Measurements from ENCODE around the gene TAF5. TPM values are rescaled to one million over a fixed set of nuclear protein-coding genes. Genes with fewer than 3 reads are reported as not detected.

TAF5 gene
- 3.9 and 4.2 TPM in 2 replicates for total RNA-seq (2021)
- percentile 53 among the genes with signal in this experiment for Bru-seq, nascent RNA
- BruChase-seq, experiment 1, labeled RNA remaining after a 2-hour chase: percentile 49 among the genes with signal in this experiment
- percentile 60 among the genes with signal in this experiment for BruChase-seq, experiment 2, labeled RNA remaining after a 6-hour chase
- long read RNA-seq, transcript TAF5-201 (11 exons, 3,268 nt): major isoform, 16 of 17 reads
- long read RNA-seq, partial matches to known transcripts: 1 of 17 reads
- long read RNA-seq, other reads (novel, unspliced or antisense): 0 of 17 reads

GRCh38 chr10:103367782-103368518, at the start of gene TAF5:
Gene TAF5 (plus strand): TSS chr10:103367976. CDS start chr10:103367990, 14 bp downstream.
- Histone ChIP-seq H3K4me1 (replicated peaks; ENCODE audit: insufficient read depth) (0 out of 2 replicates have a peak, but pooled peaks cover 7% of the 10 kb centered on the region), H3K9me3 (ENCODE audit: insufficient read depth, low read depth) (no peaks in the 10 kb centered on the region), H3K9me2 (ENCODE audit: insufficient read depth) (no peaks in the 10 kb centered on the region), H3F3A (ENCODE audit: insufficient read depth, low read depth) (peaks cover 12% of the 10 kb centered on the region; the same call in 1 of the 2 replicates), H4K20me1 (ENCODE audit: insufficient read depth) (no peaks in the 10 kb centered on the region), H3K27me3 (ENCODE audit: insufficient read depth, low read depth) (no peaks in the 10 kb centered on the region), H3K4me2 (peak within 1 kb of the TSS; percentile 81), H3K79me2 (ENCODE audit: low read depth) (peaks cover 23% of the 10 kb centered on the region; the same call in 1 of the 2 replicates), H3K36me3 (ENCODE audit: low read depth) (no peaks in the 10 kb centered on the region), H3K27ac (peak within 1 kb of the TSS; percentile 78), H3K4me3 (peak within 1 kb of the TSS; percentile 75), H2AFZ (peak within 1 kb of the TSS; percentile 87)
- peak; percentile 82 to 83 for DNase-seq
- ChIA-PET CTCF (no interaction called here), POLR2A (ENCODE audit: unreplicated experiment) (no interaction called here)
- no TSS peak for BruUV-seq (replicated peaks)
- TF ChIP-seq EZH2 (IDR thresholded peaks at IDR 0.05; ENCODE audit: low read depth): no peak
- TF ChIP-seq CTCF (conservative IDR thresholded peaks at IDR 0.05): no peak
- intact Hi-C loops (cut with micrococcal nuclease; ENCODE audit: unreplicated experiment): no loop called here

GRCh38 chr10:103327906-103328305, 39.9 kb upstream of the TAF5 start:
- TF ChIP-seq CTCF (conservative IDR thresholded peaks at IDR 0.05): no peak
- TF ChIP-seq EZH2 (IDR thresholded peaks at IDR 0.05; ENCODE audit: low read depth): no peak
- H3K4me3 ChIP-seq: no peak overlapping the region
- no peaks in the 10 kb centered on the region for H3K4me1 ChIP-seq (replicated peaks; ENCODE audit: insufficient read depth)
- BruUV-seq (replicated peaks): no TSS peak
- no peak overlapping the region for H3K4me2 ChIP-seq
- no peaks in the 10 kb centered on the region for H3K9me3 ChIP-seq (ENCODE audit: insufficient read depth, low read depth)
- no peaks in the 10 kb centered on the region for H3K27me3 ChIP-seq (ENCODE audit: insufficient read depth, low read depth)
- intact Hi-C loops (cut with micrococcal nuclease; ENCODE audit: unreplicated experiment): no loop called here
- H2AFZ ChIP-seq: no peak overlapping the region
- no peak overlapping the region for H3K27ac ChIP-seq
- H3F3A ChIP-seq (ENCODE audit: insufficient read depth, low read depth): no peaks in the 10 kb centered on the region
- H3K36me3 ChIP-seq (ENCODE audit: low read depth): no peaks in the 10 kb centered on the region
- POLR2A ChIA-PET (ENCODE audit: unreplicated experiment): no interaction called here
- no peaks in the 10 kb centered on the region for H3K9me2 ChIP-seq (ENCODE audit: insufficient read depth)
- no peaks in the 10 kb centered on the region for H4K20me1 ChIP-seq (ENCODE audit: insufficient read depth)
- no peak for DNase-seq
- CTCF ChIA-PET: interaction anchor here (0.5 kb wide), 1 partner anchor 8 kb away, joined by 3 read pairs; no protein-coding TSS in a partner anchor
- H3K79me2 ChIP-seq (ENCODE audit: low read depth): no peaks in the 10 kb centered on the region

GRCh38 chr10:103333934-103334520, 33.7 kb upstream of the TAF5 start:
- DNase-seq: no peak
- H3K79me2 ChIP-seq (ENCODE audit: low read depth): no peaks in the 10 kb centered on the region
- H3K9me2 ChIP-seq (ENCODE audit: insufficient read depth): no peaks in the 10 kb centered on the region
- CTCF ChIA-PET: interaction anchor here (0.6 kb wide), 1 partner anchor 410 kb away, joined by 3 read pairs; no protein-coding TSS in a partner anchor
- H2AFZ ChIP-seq: no peak overlapping the region
- no peaks in the 10 kb centered on the region for H3K36me3 ChIP-seq (ENCODE audit: low read depth)
- H3K4me2 ChIP-seq: no peak overlapping the region
- no peak overlapping the region for H3K4me3 ChIP-seq
- peak; percentile 71 for TF ChIP-seq CTCF (conservative IDR thresholded peaks at IDR 0.05)
- no peak for TF ChIP-seq EZH2 (IDR thresholded peaks at IDR 0.05; ENCODE audit: low read depth)
- no peak overlapping the region for H3K27ac ChIP-seq
- POLR2A ChIA-PET (ENCODE audit: unreplicated experiment): interaction anchor here (0.7 kb wide), 1 partner anchor 38 kb away, joined by 3 read pairs; no protein-coding TSS in a partner anchor
- BruUV-seq (replicated peaks): no TSS peak
- no peaks in the 10 kb centered on the region for H4K20me1 ChIP-seq (ENCODE audit: insufficient read depth)
- intact Hi-C loops (cut with micrococcal nuclease; ENCODE audit: unreplicated experiment): loop anchor here (5.0 to 10.0 kb wide), 3 partner anchors 92 to 497 kb away; partner anchors contain the start of genes CNNM2 and CYP17A1
- H3K27me3 ChIP-seq (ENCODE audit: insufficient read depth, low read depth): no peaks in the 10 kb centered on the region
- H3K4me1 ChIP-seq (replicated peaks; ENCODE audit: insufficient read depth): no peaks in the 10 kb centered on the region
- H3F3A ChIP-seq (ENCODE audit: insufficient read depth, low read depth): peaks cover 7% of the 10 kb centered on the region; the same call in 1 of the 2 replicates
- H3K9me3 ChIP-seq (ENCODE audit: insufficient read depth, low read depth): no peaks in the 10 kb centered on the region
